Caco-2 (cell line): Measurements from ENCODE around the gene ZNF605. TPM values are rescaled to one million over a fixed set of nuclear protein-coding genes. Genes with fewer than 3 reads are reported as not detected.

Experiments used
- BruUV-seq: library from RNA; stranded (reverse); fragments of 400-500 nt; replicated peaks from 2 replicates; lab custom pipeline; 2021; lab: Mats Ljungman, UMichigan
- CTCF ChIA-PET: fragments of 300-600 bp; sonication (Branson Sonifier 250); formaldehyde crosslinking; loops from one replicate; lab custom pipeline; 2022; ENCODE audit warnings: antibody characterized with exemption; lab: Charles Lee
- POLR2A ChIA-PET: fragments of 300-600 bp; sonication (Branson Sonifier 250); formaldehyde crosslinking; loops from one replicate; lab custom pipeline; 2022; ENCODE audit warnings: antibody characterized with exemption; lab: Charles Lee
- DNase-seq, 2 experiments: peaks; one replicate each; pipeline versions ENCODE4 v3.0.0 to v3.0.0-alpha.2; 2020 to 2022
- H3K27me3 ChIP-seq: replicated peaks from 2 replicates; pipeline ENCODE4 v1.6.0; 2011; ENCODE audit warnings: low read length; ENCODE audit not compliant: control insufficient read depth, insufficient read depth
- H3K36me3 ChIP-seq: 2 replicates; pipeline ENCODE4 v1.5.1; 2011; ENCODE audit warnings: low read length; ENCODE audit not compliant: control insufficient read depth, insufficient read depth
- H3K4me1 ChIP-seq: fragments of 250-450 bp; sonication (Bioruptor Pico); 2 replicates; pipeline ENCODE4 v1.5.1; 2020; ENCODE audit warnings: mild to moderate bottlenecking
- H3K4me3 ChIP-seq: 2 replicates; pipeline ENCODE4 v1.5.1; 2011; ENCODE audit warnings: low read depth, mild to moderate bottlenecking, control low read depth, low read length
- H3K9me3 ChIP-seq: fragments of 250-450 bp; sonication (Bioruptor Pico); 2 replicates; pipeline ENCODE4 v1.5.1; 2020; ENCODE audit warnings: mild to moderate bottlenecking, moderate library complexity
- H3K27ac Mint-ChIP-seq: one replicate; pipeline ENCODE4 v1.8.0; 2022; ENCODE audit warnings: mixed read lengths; ENCODE audit not compliant: unreplicated experiment
- H3K27me3 Mint-ChIP-seq: one replicate; pipeline ENCODE4 v1.8.0; 2022; ENCODE audit warnings: mixed read lengths; ENCODE audit not compliant: insufficient read depth, unreplicated experiment
- H3K36me3 Mint-ChIP-seq: one replicate; pipeline ENCODE4 v1.8.0; 2022; ENCODE audit warnings: mild to moderate bottlenecking, mixed read lengths; ENCODE audit not compliant: insufficient read depth, unreplicated experiment
- H3K4me1 Mint-ChIP-seq: one replicate; pipeline ENCODE4 v1.8.0; 2022; ENCODE audit warnings: low read depth, mixed read lengths; ENCODE audit not compliant: unreplicated experiment
- H3K4me3 Mint-ChIP-seq: one replicate; pipeline ENCODE4 v1.8.0; 2022; ENCODE audit warnings: mild to moderate bottlenecking, moderate library complexity, mixed read lengths; ENCODE audit not compliant: unreplicated experiment
- H3K9me3 Mint-ChIP-seq: one replicate; pipeline ENCODE4 v1.8.0; 2022; ENCODE audit warnings: mixed read lengths; ENCODE audit not compliant: unreplicated experiment
- CTCF ChIP-seq, 2 experiments: fragments of 200-600 bp in 1 of 2; IDR thresholded peaks; 1 replicate in 1 of 2; 2 replicates in 1 of 2; pipeline versions ENCODE4 v1.5.1 to v1.8.0; 2011 to 2022; ENCODE audit warnings: antibody characterized with exemption in 1 of 2, control low read depth in 1 of 2, inconsistent platforms in 1 of 2, low read depth in 1 of 2, low read length in 1 of 2, mild to moderate bottlenecking in 1 of 2, moderate library complexity in 1 of 2; ENCODE audit not compliant: insufficient read depth in 1 of 2, severe bottlenecking in 1 of 2, unreplicated experiment in 1 of 2
- intact Hi-C: fragments of 100-400 bp; cut with micrococcal nuclease; formaldehyde crosslinking; loops from one replicate; pipeline ENCODE4 v1.10.0; 2022; ENCODE audit not compliant: unreplicated experiment
- total RNA-seq: library from RNA; stranded (reverse); gene quantifications from 2 replicates; pipeline ENCODE4 v1.2.3, GENCODE V29; 2022

Gene ZNF605
- total RNA-seq, 1 experiment from 2014 or later: 7.1 TPM

DNA sequence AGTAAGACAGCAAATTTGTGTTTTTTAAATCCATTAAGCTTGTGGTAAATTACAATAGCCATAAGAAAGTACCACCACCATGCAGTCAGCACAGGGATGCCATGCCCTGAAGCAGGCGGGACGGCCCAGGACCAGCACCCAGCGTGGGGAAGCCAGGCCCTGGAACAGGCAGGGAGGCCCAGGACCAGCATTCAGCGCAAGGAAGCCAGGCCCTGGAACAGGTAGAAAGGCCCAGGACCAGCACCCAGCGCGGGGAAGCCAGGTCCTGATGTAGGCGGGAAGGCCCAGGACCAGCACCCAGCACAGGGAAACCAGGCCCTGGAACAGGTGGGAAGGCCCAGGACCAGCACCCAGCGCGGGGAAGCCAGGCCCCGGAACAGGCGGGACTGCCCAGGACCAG lies 81.9 kb downstream of the ZNF605 start:
- intact Hi-C loops: no loop called here
- H3K36me3 Mint-ChIP-seq: peaks cover 40% of the 10 kb centered on the region

GRCh38 chr12:132873724-132874123 lies 82.4 kb downstream of the ZNF605 start:
- no peaks in the 10 kb centered on the region for H3K4me1 Mint-ChIP-seq
- H3K9me3 Mint-ChIP-seq: no peaks in the 10 kb centered on the region
- H3K27me3 Mint-ChIP-seq: no peaks in the 10 kb centered on the region
- Histone ChIP-seq H3K4me1 (no peaks in the 10 kb centered on the region), H3K9me3 (no peaks in the 10 kb centered on the region; the same call in 1 of the 2 replicates), H3K27me3 (no peaks in the 10 kb centered on the region), H3K4me3 (no peak overlapping the region), H3K36me3 (no peaks in the 10 kb centered on the region)
- no peak overlapping the region for H3K27ac Mint-ChIP-seq
- ChIA-PET CTCF (no interaction called here), POLR2A (no interaction called here)
- DNase-seq: no peak
- peaks cover 40% of the 10 kb centered on the region for H3K36me3 Mint-ChIP-seq
- no TSS peak for BruUV-seq
- H3K4me3 Mint-ChIP-seq: no peak overlapping the region
- no peak for TF ChIP-seq CTCF (IDR thresholded peaks at IDR 0.05; ENCODE audit: insufficient read depth in 1 of 2, low read depth in 1 of 2, low read length in 1 of 2, severe bottlenecking in 1 of 2, unreplicated experiment in 1 of 2)
- intact Hi-C loops: no loop called here

More for the DNA sequence above, 81.9 kb downstream of the ZNF605 start:
- H3K27me3 ChIP-seq: no peaks in the 10 kb centered on the region
- no peak for DNase-seq
- no peak overlapping the region for H3K4me3 ChIP-seq
- Mint-ChIP-seq H3K9me3 (no peaks in the 10 kb centered on the region), H3K4me1 (no peaks in the 10 kb centered on the region), H3K27me3 (no peaks in the 10 kb centered on the region), H3K27ac (no peak overlapping the region), H3K4me3 (no peak overlapping the region)
- CTCF ChIA-PET: no interaction called here
- no TSS peak for BruUV-seq
- H3K36me3 ChIP-seq: no peaks in the 10 kb centered on the region
- no peaks in the 10 kb centered on the region for H3K4me1 ChIP-seq
- POLR2A ChIA-PET: no interaction called here
- no peak for TF ChIP-seq CTCF (IDR thresholded peaks at IDR 0.05; ENCODE audit: insufficient read depth in 1 of 2, low read depth in 1 of 2, low read length in 1 of 2, severe bottlenecking in 1 of 2, unreplicated experiment in 1 of 2)
- no peaks in the 10 kb centered on the region; the same call in 1 of the 2 replicates for H3K9me3 ChIP-seq

- H3K4me1 ChIP-seq: no peaks in the 10 kb centered on the region
- Mint-ChIP-seq H3K9me3 (peaks cover under 1% of the 10 kb centered on the region), H3K27ac (no peak overlapping the region), H3K4me3 (no peak overlapping the region), H3K4me1 (no peaks in the 10 kb centered on the region), H3K36me3 (peaks cover 43% of the 10 kb centered on the region), H3K27me3 (no peaks in the 10 kb centered on the region)
- intact Hi-C loops: no loop called here
- ChIA-PET CTCF (no interaction called here), POLR2A (no interaction called here)
- no peaks in the 10 kb centered on the region for H3K36me3 ChIP-seq
- no peak for TF ChIP-seq CTCF (IDR thresholded peaks at IDR 0.05; ENCODE audit: insufficient read depth in 1 of 2, low read depth in 1 of 2, low read length in 1 of 2, severe bottlenecking in 1 of 2, unreplicated experiment in 1 of 2)
- no TSS peak for BruUV-seq
- H3K9me3 ChIP-seq: no peaks in the 10 kb centered on the region; the same call in 1 of the 2 replicates
- no peak for DNase-seq
- H3K27me3 ChIP-seq: no peaks in the 10 kb centered on the region
- no peak overlapping the region for H3K4me3 ChIP-seq
These were observed 83.1 kb downstream of the ZNF605 start for GRCh38 chr12:132872975-132873421.
